T-helper 2 cell treated with Interferon-gamma antibody and Interleukin-4, amounts not matched to agents 5 μg/mL and 100 μg/mL, for 36 hours (primary cell): ENCODE data around the gene RAC2.
"Not testable (repeated sequence)": the region's sequence is repeated elsewhere in the genome, so short reads cannot be mapped to it uniquely, and the experiment has no call there.

Source experiments
- DNase-seq: peaks from one replicate; pipeline ENCODE4 v3.0.0; 2021; ENCODE audit warnings: low spot score
- H3K27ac Mint-ChIP-seq: one replicate; pipeline ENCODE4 v1.8.0; 2021; ENCODE audit warnings: mild to moderate bottlenecking, mixed read lengths
- H3K27me3 Mint-ChIP-seq: one replicate; pipeline ENCODE4 v1.8.0; 2021; ENCODE audit warnings: low read depth, mixed read lengths
- H3K36me3 Mint-ChIP-seq: one replicate; pipeline ENCODE4 v1.8.0; 2021; ENCODE audit warnings: low read depth, mixed read lengths
- H3K4me1 Mint-ChIP-seq: one replicate; pipeline ENCODE4 v1.8.0; 2021; ENCODE audit warnings: low read depth, mixed read lengths
- H3K4me3 Mint-ChIP-seq: one replicate; pipeline ENCODE4 v1.8.0; 2022; ENCODE audit warnings: mild to moderate bottlenecking, moderate library complexity, mixed read lengths
- H3K9me3 Mint-ChIP-seq: one replicate; pipeline ENCODE4 v1.8.0; 2021; ENCODE audit warnings: mixed read lengths

The RAC2 gene

DNA sequence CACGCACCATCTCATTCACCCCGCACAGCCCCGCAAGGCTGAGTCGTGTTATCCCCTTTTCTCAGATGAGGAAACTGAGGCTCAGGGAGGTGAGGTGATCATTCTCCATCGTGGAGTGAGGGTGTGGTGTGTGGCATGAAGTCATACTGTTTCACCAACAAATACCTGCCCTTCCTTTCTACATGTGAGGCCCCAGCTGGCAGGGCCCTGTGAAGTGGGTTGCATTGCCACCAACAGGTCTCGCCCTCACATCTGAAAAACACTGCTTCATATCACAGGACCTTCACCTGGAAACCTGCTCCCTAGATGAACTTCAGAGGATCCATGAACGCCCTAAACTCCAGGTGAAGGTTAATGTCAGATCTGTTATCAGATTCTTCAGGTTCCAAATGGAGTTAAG is 36.1 kb downstream of the RAC2 start:
- H3K27me3 Mint-ChIP-seq: no peaks in the 10 kb centered on the region
- no peaks in the 10 kb centered on the region for H3K36me3 Mint-ChIP-seq
- no peaks in the 10 kb centered on the region for H3K9me3 Mint-ChIP-seq
- peaks cover 11% of the 10 kb centered on the region for H3K4me1 Mint-ChIP-seq
- no peak for DNase-seq
- H3K4me3 Mint-ChIP-seq: no peak overlapping the region
- H3K27ac Mint-ChIP-seq: no peak overlapping the region

DNA sequence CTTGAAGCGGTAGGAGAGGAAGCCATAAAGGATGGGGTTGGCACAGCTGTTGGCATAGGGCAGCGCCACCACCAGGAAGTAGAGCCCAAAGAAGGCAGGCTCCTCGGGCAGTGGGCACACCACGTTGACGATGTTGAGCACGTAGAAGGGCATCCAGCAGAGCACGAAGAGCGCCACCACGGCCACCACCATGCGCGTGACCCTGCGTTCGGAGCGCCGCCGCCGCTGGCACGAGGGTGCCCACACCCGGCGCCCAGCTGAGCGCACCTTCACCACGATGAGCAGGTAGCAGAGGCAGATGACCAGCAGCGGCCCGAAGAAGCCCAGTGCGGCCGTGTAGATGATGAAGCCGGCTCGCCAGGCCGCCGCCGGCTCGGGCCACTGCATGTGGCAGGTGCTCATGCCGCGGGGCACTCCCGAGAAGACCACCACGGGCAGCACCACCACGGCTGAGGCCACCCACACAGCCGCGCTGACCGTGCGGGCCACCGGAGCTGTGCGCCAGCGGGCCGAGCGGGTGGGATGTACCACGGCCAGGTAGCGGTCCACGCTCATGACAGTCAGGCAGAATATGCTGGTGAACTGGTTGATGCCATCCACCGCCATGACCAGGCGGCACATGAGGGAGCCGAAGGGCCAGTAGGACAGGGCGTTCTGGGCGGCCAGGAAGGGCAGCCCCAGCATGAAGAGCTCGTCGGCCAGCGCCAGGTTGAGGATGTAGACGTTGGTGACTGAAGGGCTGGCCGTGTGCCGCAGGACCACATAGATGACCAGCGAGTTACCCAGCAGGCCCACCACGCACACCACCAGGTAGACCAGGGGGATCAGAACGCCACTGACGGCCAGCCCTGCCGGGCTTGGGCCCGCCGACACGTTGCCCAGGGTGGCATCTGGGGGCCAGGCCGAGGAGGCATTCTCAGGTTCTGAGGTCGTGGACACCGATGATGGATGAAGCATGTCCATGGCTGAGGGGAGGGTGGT is 36.9 kb downstream of the RAC2 start:
- H3K9me3 Mint-ChIP-seq: no peaks in the 10 kb centered on the region
- H3K27me3 Mint-ChIP-seq: no peaks in the 10 kb centered on the region
- H3K27ac Mint-ChIP-seq: no peak overlapping the region

DNA sequence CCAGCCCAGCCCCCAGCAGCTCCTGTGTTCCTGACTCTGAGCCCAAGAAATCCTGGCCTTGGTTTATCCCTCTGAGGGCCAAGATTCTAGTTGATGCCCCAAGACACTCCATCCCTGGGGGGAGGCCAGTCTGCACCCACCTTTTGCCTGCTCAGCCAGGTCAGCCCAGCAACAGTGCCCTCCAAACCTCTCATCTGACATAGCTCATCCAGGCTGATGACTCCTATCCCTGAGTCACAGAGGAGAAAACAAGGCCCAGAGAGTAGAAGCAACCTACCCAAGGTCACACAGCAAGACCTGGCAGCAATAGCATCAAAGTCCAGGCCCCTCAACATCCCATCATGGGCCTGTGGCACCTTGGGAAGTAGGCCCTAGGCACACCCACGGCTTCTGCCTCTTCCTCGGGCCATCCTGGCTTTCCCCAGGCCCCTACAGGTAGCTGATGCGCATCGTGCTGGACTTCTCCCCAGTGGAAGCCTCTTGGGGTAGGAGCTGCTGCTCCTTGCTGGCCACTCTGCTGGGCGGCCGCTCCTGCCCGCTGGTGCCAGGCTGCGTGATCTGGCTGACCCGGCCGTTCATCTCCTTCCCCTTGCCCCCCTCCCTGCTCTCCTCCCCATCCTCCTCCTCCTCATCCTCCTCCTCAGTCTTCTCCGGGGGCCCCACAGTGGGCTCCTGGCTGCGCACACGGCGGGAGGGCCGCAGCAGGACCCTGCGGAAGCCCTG is 37.8 kb downstream of the RAC2 start:
- no peaks in the 10 kb centered on the region for H3K36me3 Mint-ChIP-seq
- no peaks in the 10 kb centered on the region for H3K9me3 Mint-ChIP-seq
- H3K27ac Mint-ChIP-seq: no peak overlapping the region
- no peak overlapping the region for H3K4me3 Mint-ChIP-seq
- peaks cover 9% of the 10 kb centered on the region for H3K4me1 Mint-ChIP-seq
- H3K27me3 Mint-ChIP-seq: no peaks in the 10 kb centered on the region
- DNase-seq: no peak

More for the DNA sequence above, 36.9 kb downstream of the RAC2 start:
- no peak overlapping the region for H3K4me3 Mint-ChIP-seq
- peaks cover 10% of the 10 kb centered on the region for H3K4me1 Mint-ChIP-seq
- H3K36me3 Mint-ChIP-seq: no peaks in the 10 kb centered on the region
- no peak for DNase-seq

DNA sequence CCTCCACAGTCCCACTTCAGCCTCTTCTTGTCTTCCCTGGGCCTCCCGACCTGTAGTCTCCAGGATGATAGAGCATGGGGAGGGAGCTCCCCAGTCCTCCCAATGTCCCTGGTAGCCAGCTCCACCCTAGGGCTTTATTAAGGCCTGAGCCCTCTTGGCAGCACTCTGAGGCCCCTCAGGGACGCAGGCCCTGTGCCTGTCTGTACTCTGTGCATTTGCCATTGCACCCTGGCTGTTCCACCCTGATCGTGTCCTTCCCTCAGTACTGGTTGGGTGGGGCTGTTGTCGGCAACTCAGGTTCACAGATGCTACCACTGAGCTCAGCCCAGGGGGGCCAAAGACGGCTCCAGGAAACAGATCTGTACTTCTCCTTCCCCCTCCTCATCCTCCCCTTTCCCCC is 39.0 kb downstream of the RAC2 start:
- no peak overlapping the region for H3K27ac Mint-ChIP-seq
- H3K4me3 Mint-ChIP-seq: no peak overlapping the region

DNA sequence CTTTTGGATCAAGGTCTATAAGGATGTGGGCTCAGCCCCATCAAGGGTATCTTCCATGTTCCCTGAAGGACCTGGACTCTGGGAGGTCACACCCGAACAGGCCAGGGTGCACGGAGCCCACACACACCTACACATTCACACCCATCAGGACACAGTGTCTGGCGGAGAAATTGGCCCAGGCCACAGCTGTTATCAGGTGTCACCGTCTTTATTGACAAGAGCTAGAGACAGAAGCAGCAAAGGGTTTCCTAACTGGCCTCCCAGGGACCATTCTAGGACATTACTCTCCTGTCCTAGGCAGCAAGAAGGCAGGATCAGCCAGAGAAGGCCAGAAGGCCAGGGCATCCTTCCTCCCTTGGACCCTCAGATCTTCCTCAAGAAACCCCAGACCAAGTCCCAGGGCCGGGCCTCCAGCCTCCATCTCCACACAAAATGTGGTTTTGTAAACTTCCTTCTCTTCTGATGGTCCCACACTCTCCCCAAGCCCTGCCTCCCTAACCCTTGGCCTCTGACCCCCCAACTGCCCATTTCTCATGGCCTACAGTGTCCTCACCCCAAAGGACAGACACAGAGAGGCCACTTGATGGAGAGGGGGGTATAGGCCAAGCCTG is 39.9 kb downstream of the RAC2 start:
- peak overlapping the region; percentile 11 for H3K27ac Mint-ChIP-seq
- peaks cover 12% of the 10 kb centered on the region for H3K4me1 Mint-ChIP-seq
- no peaks in the 10 kb centered on the region for H3K9me3 Mint-ChIP-seq
- no peak overlapping the region for H3K4me3 Mint-ChIP-seq
- DNase-seq: no peak
- no peaks in the 10 kb centered on the region for H3K36me3 Mint-ChIP-seq
- H3K27me3 Mint-ChIP-seq: no peaks in the 10 kb centered on the region

More for the DNA sequence above, 39.0 kb downstream of the RAC2 start:
- Mint-ChIP-seq H3K36me3 (no peaks in the 10 kb centered on the region), H3K9me3 (no peaks in the 10 kb centered on the region), H3K27me3 (no peaks in the 10 kb centered on the region), H3K4me1 (peaks cover 9% of the 10 kb centered on the region)
- no peak for DNase-seq

GRCh38 chr22:37203354-37204044 is 40.6 kb downstream of the RAC2 start:
- H3K9me3 Mint-ChIP-seq: no peaks in the 10 kb centered on the region
- H3K4me3 Mint-ChIP-seq: no peak overlapping the region
- H3K27me3 Mint-ChIP-seq: no peaks in the 10 kb centered on the region
- H3K36me3 Mint-ChIP-seq: no peaks in the 10 kb centered on the region
- peaks cover 12% of the 10 kb centered on the region for H3K4me1 Mint-ChIP-seq
- DNase-seq: no peak
- H3K27ac Mint-ChIP-seq: no peak overlapping the region

DNA sequence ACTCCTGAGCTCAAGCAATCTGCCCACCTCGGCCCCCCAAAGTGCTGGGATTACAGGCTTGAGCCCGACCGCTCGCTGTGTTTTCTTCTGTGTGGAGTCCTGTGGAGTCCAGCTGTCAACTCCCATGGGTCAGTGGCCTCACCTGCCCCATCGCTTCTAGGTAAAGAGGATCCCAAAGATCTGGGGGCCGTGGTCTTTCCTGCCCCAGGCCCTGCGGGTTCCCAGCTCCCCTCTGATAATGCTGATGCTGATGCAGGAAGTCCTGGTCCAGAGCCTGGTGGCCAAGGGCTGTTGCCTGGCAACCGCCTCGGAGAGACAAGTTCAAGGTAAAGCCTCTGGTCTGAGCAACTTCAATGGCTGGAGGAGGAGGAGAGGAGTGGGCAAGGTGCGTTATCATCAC is 41.4 kb downstream of the RAC2 start:
- H3K9me3 Mint-ChIP-seq: no peaks in the 10 kb centered on the region
- H3K27ac Mint-ChIP-seq: no peak overlapping the region
- H3K4me3 Mint-ChIP-seq: no peak overlapping the region
- no peaks in the 10 kb centered on the region for H3K36me3 Mint-ChIP-seq
- H3K27me3 Mint-ChIP-seq: no peaks in the 10 kb centered on the region
- DNase-seq: no peak
- peaks cover 15% of the 10 kb centered on the region for H3K4me1 Mint-ChIP-seq

DNA sequence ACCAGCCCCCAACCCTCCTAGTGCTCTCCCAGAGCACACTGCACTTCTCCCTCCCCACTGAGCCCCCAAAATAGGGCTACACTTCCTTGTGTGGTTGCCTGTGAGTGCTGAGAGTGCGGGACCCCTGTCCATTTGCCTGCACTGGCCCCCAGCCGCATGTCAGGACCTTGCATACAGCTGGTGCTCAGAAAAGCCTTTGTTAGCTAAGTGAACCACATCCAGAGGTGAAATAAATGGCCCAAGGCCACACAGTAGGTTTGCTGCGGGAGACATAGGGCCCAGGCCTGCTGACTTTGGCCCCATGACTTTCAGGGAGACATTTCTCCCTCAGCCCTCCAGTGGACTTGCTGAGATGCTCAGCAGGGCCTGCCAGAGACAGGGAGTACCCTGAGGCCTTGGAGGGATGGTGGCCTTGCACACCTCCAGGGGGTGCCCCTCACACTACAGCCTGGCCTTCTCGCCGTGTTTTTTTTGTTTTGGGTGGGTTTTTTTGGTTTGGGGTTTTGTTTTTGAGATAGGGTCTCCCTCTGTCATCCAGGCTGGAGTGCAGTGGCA is 42.0 kb downstream of the RAC2 start:
- Mint-ChIP-seq H3K4me1 (peaks cover 18% of the 10 kb centered on the region), H3K4me3 (no peak overlapping the region), H3K27me3 (no peaks in the 10 kb centered on the region), H3K27ac (no peak overlapping the region), H3K9me3 (no peaks in the 10 kb centered on the region), H3K36me3 (no peaks in the 10 kb centered on the region)
- DNase-seq: no peak

DNA sequence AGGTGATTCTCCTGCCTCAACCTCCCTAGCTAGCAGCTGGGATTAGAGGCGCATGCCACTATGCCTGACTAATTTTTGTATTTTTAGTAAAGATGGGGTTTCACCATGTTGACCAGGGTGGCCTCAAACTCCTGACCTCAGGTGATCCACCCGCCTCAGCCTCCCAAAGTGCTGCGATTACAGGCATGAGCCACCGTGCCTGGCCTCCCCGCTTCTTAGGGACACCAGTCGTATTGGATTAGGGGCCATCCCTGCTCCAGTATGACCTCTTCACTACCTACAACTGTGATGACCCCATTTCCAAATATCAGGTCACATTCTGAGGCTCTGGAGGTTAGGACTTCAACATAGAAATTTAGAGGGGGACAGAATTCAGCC is 42.6 kb downstream of the RAC2 start:
- H3K27ac Mint-ChIP-seq, H3K36me3 Mint-ChIP-seq, DNase-seq, H3K9me3 Mint-ChIP-seq, H3K4me3 Mint-ChIP-seq, H3K27me3 Mint-ChIP-seq: not testable (repeated sequence)
- H3K4me1 Mint-ChIP-seq: peaks cover 18% of the 10 kb centered on the region

DNA sequence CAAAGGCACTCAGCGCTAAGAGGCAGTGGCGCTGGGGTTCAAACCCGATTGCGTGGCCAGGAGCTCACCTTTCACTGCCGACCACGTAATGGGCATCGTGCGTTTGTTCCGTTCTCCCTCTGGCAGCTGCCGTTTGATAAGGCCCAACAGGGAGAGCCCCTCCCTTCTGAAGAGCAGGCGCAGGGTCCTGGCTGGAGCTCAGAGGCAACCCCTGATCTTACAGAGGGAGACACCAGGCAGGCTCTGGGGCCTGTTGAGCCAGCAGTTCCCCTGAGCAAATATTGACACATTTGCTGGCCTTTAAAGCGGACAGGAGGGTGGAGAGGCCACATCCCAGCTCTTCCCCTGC is 44.3 kb downstream of the RAC2 start:
- peaks cover 23% of the 10 kb centered on the region for H3K4me1 Mint-ChIP-seq
- peak overlapping the region; percentile 32 for H3K4me3 Mint-ChIP-seq
- no peaks in the 10 kb centered on the region for H3K27me3 Mint-ChIP-seq
- H3K36me3 Mint-ChIP-seq: no peaks in the 10 kb centered on the region
- no peak for DNase-seq
- H3K27ac Mint-ChIP-seq: peak overlapping the region; percentile 93
- no peaks in the 10 kb centered on the region for H3K9me3 Mint-ChIP-seq

DNA sequence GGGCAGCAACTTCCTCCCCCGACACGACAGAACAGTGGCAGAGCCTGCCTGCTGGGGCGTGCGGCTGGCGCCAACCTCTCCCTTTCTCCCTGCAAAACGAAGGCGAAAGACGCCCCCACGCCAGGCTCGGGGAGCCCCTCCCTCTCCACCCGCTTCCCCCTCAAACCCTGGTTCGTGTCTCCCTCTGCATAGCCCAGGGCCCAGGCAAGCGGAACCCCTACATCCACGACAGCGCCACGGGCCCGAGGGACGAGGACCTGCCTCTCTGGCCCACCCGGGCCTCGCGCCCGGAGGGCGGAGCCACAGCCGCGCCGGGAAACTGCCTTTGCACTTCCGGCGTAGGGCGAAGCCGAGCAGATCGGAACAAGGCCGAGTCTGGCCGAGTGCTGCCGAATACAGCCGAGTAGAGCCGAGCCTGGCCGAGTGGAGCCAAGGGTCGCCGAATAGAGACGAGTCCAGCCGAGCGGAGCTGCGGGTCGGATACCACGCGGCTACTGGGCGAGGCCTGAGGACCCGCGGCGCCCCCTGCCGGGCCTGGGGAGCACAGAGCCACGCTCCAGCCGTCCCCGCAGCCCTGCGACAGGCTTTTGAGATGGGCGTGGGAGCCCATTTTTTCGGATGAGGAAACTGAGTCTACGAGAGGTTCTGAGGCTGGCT is 44.8 kb downstream of the RAC2 start:
- Mint-ChIP-seq H3K27ac (peak overlapping the region; percentile 93), H3K27me3 (no peaks in the 10 kb centered on the region), H3K4me3 (peak overlapping the region; percentile 88), H3K4me1 (peaks cover 28% of the 10 kb centered on the region), H3K9me3 (no peaks in the 10 kb centered on the region), H3K36me3 (no peaks in the 10 kb centered on the region)
- DNase-seq: peak; percentile 100

DNA sequence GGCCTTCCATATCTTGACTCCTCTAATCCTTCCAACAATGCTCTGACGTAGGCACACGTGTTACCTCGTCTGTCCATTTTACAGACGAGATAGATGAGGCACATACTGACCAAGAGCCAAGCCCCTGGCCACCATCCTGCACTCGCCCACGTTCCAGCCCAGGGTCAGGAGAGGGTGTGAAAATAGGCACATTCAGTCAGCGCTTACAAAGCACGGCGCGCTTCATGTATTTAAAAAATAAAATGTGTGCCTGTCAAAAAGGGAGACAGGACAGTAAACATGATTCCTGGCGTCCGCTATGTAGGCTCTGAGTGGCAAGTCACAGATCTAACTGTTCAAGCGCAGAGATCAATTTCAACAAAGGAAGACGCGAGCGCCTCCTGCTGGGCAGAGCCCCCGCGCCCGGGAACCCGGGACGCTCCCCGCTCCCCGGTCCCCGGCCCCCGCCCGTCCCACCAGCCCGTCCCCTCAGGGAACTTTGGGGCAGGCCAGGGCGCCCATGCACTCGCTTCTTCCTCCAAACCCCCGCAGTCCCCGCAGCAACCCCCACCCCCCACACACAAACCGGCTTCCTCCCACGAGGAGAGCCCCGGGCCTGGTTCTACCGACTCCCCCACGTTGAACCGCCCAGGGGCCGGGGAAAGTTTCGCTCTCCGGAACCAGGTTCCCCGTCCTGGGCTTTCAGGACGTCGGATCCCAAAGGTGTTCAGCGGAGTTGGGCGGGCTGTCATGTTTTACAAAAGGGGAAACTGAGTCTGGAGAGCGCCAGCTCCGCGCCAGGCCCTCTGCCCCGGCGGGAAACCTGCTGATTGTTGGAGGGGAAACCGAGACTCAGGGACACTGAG is 45.6 kb downstream of the RAC2 start:
- H3K4me3 Mint-ChIP-seq: peak overlapping the region; percentile 88
- peak; percentile 85 for DNase-seq
- H3K4me1 Mint-ChIP-seq: peaks cover 36% of the 10 kb centered on the region
- peak overlapping the region; percentile 93 for H3K27ac Mint-ChIP-seq
- no peaks in the 10 kb centered on the region for H3K9me3 Mint-ChIP-seq
- no peaks in the 10 kb centered on the region for H3K27me3 Mint-ChIP-seq
- H3K36me3 Mint-ChIP-seq: peaks cover 2% of the 10 kb centered on the region
